HepG2 (cell line): ENCODE data around the gene FBXW12. TPM values are rescaled to one million over a fixed set of nuclear protein-coding genes. Genes with fewer than 3 reads are reported as not detected.

Source experiments
- ATAC-seq: fragments of 200-7000 bp; cut with Tn5 transposase; 3 replicates; pipeline ENCODE4 v1.9.1; 2020; ENCODE audit warnings: mild to moderate bottlenecking, moderate library complexity
- BruUV-seq: library from RNA; stranded (reverse); fragments of 400-500 nt; replicated peaks from 2 replicates; lab custom pipeline; 2021; lab: Mats Ljungman, UMichigan
- CTCF ChIA-PET: fragments of 300-600 bp; formaldehyde crosslinking; extraction: SDS; loops from one replicate; lab custom pipeline; 2021; ENCODE audit warnings: low total read pairs, inconsistent platforms, low intra/inter-chr PET ratio; lab: Yijun Ruan, JAX
- POLR2A ChIA-PET: fragments of 350-600 bp; sonication (Branson Sonifier 250); formaldehyde crosslinking; loops from one replicate; lab custom pipeline; 2020; ENCODE audit warnings: antibody characterized with exemption, inconsistent platforms; lab: Yijun Ruan, JAX
- DNase-seq: peaks from one replicate; pipeline ENCODE4 v3.0.0-alpha.2; 2015; ENCODE audit warnings: low spot score
- FAIRE-seq: peaks from 3 replicates; lab custom pipeline; 2011; peaks lifted over from hg19 to GRCh38; lab: Jason Lieb, UNC
- H2AFZ ChIP-seq: one replicate; pipeline ENCODE4 v1.6.1; 2011; ENCODE audit warnings: low read length, inconsistent platforms
- H3K27ac ChIP-seq: fragments of 300-600 bp; 3 replicates; pipeline ENCODE4 v1.8.0; 2011; ENCODE audit warnings: mixed run types, mild to moderate bottlenecking, mixed read lengths, low read length, inconsistent platforms; ENCODE audit not compliant: insufficient read depth; ENCODE audit errors: extremely low read length
- H3K27me3 ChIP-seq, 2 experiments: fragments of 200-600 bp in 1 of 2; 2 replicates in 1 of 2; 3 replicates in 1 of 2; pipeline versions ENCODE4 v1.6.0 to v1.8.0; 2011; ENCODE audit warnings: low read length in 2 of 2, mild to moderate bottlenecking in 2 of 2, moderate library complexity in 2 of 2, inconsistent platforms in 1 of 2; ENCODE audit not compliant: insufficient read depth in 2 of 2, control insufficient read depth in 1 of 2
- H3K36me3 ChIP-seq, 2 experiments: fragments of 200-600 bp in 1 of 2; replicated peaks in 1 of 2; 2 replicates in 1 of 2; 3 replicates in 1 of 2; pipeline versions ENCODE4 v1.5.1 to v1.8.0; 2011; ENCODE audit warnings: low read length in 2 of 2, inconsistent platforms in 1 of 2; ENCODE audit not compliant: insufficient read depth in 2 of 2, control insufficient read depth in 1 of 2
- H3K4me1 ChIP-seq: 2 replicates; pipeline ENCODE4 v1.5.1; 2012; ENCODE audit warnings: low read length, inconsistent platforms; ENCODE audit not compliant: insufficient read depth
- H3K4me2 ChIP-seq: 2 replicates; pipeline ENCODE4 v1.6.0; 2011; ENCODE audit warnings: low read depth, low read length, inconsistent platforms
- H3K4me3 ChIP-seq, 3 experiments: fragments of 200-600 bp in 1 of 3; sonication (generic), shearing (Covaris generic) in 1 of 3; replicated peaks in 1 of 3; 2 replicates each; pipeline ENCODE4 v1.5.1; 2011 to 2016; ENCODE audit warnings: low read length in 3 of 3, inconsistent platforms in 2 of 3, low read depth in 2 of 3, mild to moderate bottlenecking in 2 of 3, control low read depth in 1 of 3, mixed read lengths in 1 of 3; ENCODE audit not compliant: insufficient read depth in 1 of 3
- H3K79me2 ChIP-seq: one replicate; pipeline ENCODE4 v1.6.1; 2011; ENCODE audit warnings: low read length, inconsistent platforms; ENCODE audit not compliant: insufficient read depth
- H3K9ac ChIP-seq: 2 replicates; pipeline ENCODE4 v1.6.0; 2011; ENCODE audit warnings: mild to moderate bottlenecking, low read depth, low read length, inconsistent platforms; ENCODE audit not compliant: insufficient read depth
- H3K9me3 ChIP-seq: 2 replicates; pipeline ENCODE4 v1.5.1; 2012; ENCODE audit warnings: mild to moderate bottlenecking, low read length
- H4K20me1 ChIP-seq: 2 replicates; pipeline ENCODE4 v1.6.0; 2011; ENCODE audit warnings: inconsistent platforms, mild to moderate bottlenecking, low read length, moderate library complexity; ENCODE audit not compliant: insufficient read depth
- PAX8 ChIP-seq: sonication (generic); formaldehyde crosslinking; IDR thresholded peaks from 2 replicates; pipeline ENCODE4 v1.8.0; 2022; ENCODE audit warnings: mild to moderate bottlenecking, missing genetic modification reagents, borderline replicate concordance
- SP2 ChIP-seq: sonication (generic); formaldehyde crosslinking; IDR thresholded peaks from 2 replicates; pipeline ENCODE4 v1.5.1; 2020; ENCODE audit warnings: mild to moderate bottlenecking, missing genetic modification reagents
- THRA ChIP-seq: sonication (generic); formaldehyde crosslinking; IDR thresholded peaks from 2 replicates; pipeline ENCODE4 v1.4.0; 2020; ENCODE audit warnings: missing genetic modification reagents, borderline replicate concordance
- ZUFSP ChIP-seq: sonication (generic); formaldehyde crosslinking; IDR thresholded peaks from 2 replicates; pipeline ENCODE4 v1.9.0; 2021; ENCODE audit warnings: missing genetic modification reagents, mild to moderate bottlenecking, borderline replicate concordance
- ZXDC ChIP-seq: sonication (generic); formaldehyde crosslinking; IDR thresholded peaks from 2 replicates; pipeline ENCODE4 v1.5.0; 2020; ENCODE audit warnings: mild to moderate bottlenecking, missing genetic modification reagents
- WGBS: methylation state at CpG from one replicate; pipeline ENCODE4 v1.1.6; 2017; ENCODE audit warnings: low lambda C conversion rate; 5-methylcytosine and 5-hydroxymethylcytosine counted together
- in situ Hi-C: cut with HindIII; loops from 2 replicates; pipeline ENCODE4 v1.10.0; 2017; ENCODE audit warnings: low pct_unique_long_range_greater_than_20kb; ENCODE audit not compliant: extremely low pct_ligation_motif_present
- intact Hi-C: fragments of 100-400 bp; cut with micrococcal nuclease; formaldehyde crosslinking; loops from one replicate; pipeline ENCODE4 v1.10.0; 2022; ENCODE audit not compliant: unreplicated experiment
- polyA plus RNA-seq, 8 experiments: library from polyadenylated mRNA; depleted of rRNA in 3 of 8; stranded (reverse) in 7 of 8; unstranded in 1 of 8; fragments of >200 nt; fragmentation: Illumina TruSeq in 4 of 8; extraction: Trizol in 4 of 8; gene quantifications; 2 replicates each; pipeline versions ENCODE4 v1.2.1 to v1.2.3, GENCODE V29; 2011 to 2016; ENCODE audit warnings: low read depth in 4 of 8, missing spikeins in 1 of 8, mixed read lengths in 1 of 8; ENCODE audit not compliant: insufficient read depth in 1 of 8
- total RNA-seq, 5 experiments: library from RNA; depleted of rRNA; stranded (reverse); fragments of >200 nt; fragmentation: Illumina TruSeq; extraction: Trizol; gene quantifications; 2 replicates each; pipeline ENCODE4 v1.2.3, GENCODE V29; 2016; ENCODE audit warnings: low read depth in 1 of 5

Gene FBXW12
- total and polyA plus RNA-seq, 2 of the 13 experiments (the other 11 are each of a cell fraction or from before 2014, with no cell fraction given): not detected

- TF ChIP-seq PAX8 (CRISPR knock-in tag) (no peak), ZUFSP (no peak), SP2 (no peak), ZXDC (CRISPR knock-in tag) (no peak)
These were observed 10.1 kb upstream of the FBXW12 start (continued) for GRCh38 chr3:48361928-48362327.

- no peak overlapping the region for H3K27ac ChIP-seq
- H3K4me2 ChIP-seq: no peak overlapping the region
- no peak for FAIRE-seq
- ATAC-seq: no peak
- intact Hi-C loops: no loop called here
- no peaks in the 10 kb centered on the region for H3K36me3 ChIP-seq
- in situ Hi-C loops: no loop called here
- no peak for DNase-seq
- no peaks in the 10 kb centered on the region for H3K4me1 ChIP-seq
- no peak for TF ChIP-seq THRA (CRISPR knock-in tag)
- TF ChIP-seq, all 625 proteins: peak for 0
- Histone ChIP-seq H3K4me3 (no peak overlapping the region), H3K79me2 (no peaks in the 10 kb centered on the region), H3K9me3 (no peaks in the 10 kb centered on the region), H2AFZ (no peak overlapping the region), H4K20me1 (no peaks in the 10 kb centered on the region), H3K27me3 (0 out of 5 replicates have a peak, but pooled peaks cover 1 to 6% of the 10 kb centered on the region in 2 experiments), H3K9ac (no peak overlapping the region)
- WGBS: 25% methylated on average over 1 of the region's 1 CpG
- CTCF ChIA-PET: no interaction called here
- POLR2A ChIA-PET: no interaction called here
- no TSS peak for BruUV-seq
These were observed 7.2 kb upstream of the FBXW12 start for GRCh38 chr3:48364840-48365239.
